ENCODE measurements around the gene CPTP.

DNA sequence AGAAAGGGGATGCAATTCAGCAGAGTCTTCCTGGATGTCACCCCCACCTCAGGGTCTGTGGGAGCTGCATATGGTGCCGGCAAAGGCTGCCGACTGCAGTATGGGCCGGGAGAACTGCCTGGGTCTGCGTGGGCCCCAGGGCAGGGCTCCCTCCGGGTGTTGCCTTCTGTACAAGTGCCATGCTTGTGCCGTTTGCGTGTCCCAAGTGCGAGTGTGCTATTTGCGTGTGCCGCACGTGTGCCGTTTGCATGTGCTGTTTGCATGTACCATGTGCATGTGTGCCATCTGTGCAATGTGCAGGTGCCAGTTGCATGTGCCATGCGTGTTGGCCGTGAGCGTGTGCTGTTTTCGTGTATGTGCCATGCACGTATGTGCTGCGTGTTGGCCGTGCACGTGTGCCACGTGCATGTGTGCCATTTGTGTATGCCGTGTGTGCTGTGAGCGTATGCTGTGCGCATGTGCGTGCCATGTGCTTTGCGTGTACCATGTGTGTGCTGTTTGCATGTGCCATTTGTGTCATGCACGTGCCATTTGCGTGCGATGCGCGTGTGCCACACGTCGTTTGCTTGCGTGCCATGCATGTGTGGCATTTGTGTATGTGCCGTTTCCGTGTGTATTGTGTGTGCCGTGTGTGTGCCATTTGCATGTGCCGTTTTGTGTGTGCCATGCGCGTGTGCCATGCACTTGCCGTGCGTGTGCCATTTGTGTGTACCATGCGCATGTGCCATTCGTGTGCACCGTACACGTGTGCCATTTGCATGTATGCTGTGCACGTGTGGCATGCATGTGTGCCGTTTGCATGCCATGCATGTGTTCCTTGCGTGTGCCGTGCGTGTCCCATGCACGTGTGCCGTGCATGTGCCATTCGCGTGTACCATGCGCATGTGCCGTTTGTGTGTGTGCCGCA lies 5.0 kb downstream of the CPTP start:
- TF ChIP-seq CTCF (IDR thresholded peaks at IDR 0.05) (no peak), POLR2A (IDR thresholded peaks at IDR 0.05) (no peak)

All from Peyer's patch (tissue), 4 donors.